GM19395 (cell line): Measurements from ENCODE around the gene BTNL2.
"Not testable (repeated sequence)": the region's sequence is repeated elsewhere in the genome, so short reads cannot be mapped to it uniquely, and the experiment has no call there.

ENCODE experiments used
- ATAC-seq: cut with Tn5 transposase; IDR thresholded peaks from one replicate; pipeline ENCODE4 v1.9.1; 2021; ENCODE audit warnings: mild to moderate bottlenecking, moderate library complexity; ENCODE audit not compliant: unreplicated experiment

BTNL2 gene

DNA sequence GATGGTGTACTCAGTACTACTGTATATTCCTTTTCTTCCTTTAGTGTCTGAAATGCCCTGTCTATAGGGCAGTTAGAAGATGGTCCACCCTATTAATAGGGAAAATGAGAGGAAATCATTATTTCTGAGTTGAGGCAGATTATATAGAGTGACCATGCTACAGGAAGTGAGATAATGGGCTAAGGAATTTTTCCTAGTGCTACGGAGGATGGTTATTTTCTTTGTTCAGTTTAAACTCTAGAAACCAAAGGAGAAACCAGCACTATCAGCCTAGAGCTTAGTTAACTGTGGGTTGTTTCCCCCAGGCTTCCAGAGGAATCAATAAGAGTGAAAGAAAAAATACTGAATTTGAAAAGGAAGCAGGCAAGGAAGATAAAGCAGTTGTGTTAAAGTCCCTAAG, 35.8 kb downstream of the BTNL2 start:
- no peak for ATAC-seq

GRCh38 chr6:32370505-32370904, 36.5 kb downstream of the BTNL2 start:
- no peak for ATAC-seq

DNA sequence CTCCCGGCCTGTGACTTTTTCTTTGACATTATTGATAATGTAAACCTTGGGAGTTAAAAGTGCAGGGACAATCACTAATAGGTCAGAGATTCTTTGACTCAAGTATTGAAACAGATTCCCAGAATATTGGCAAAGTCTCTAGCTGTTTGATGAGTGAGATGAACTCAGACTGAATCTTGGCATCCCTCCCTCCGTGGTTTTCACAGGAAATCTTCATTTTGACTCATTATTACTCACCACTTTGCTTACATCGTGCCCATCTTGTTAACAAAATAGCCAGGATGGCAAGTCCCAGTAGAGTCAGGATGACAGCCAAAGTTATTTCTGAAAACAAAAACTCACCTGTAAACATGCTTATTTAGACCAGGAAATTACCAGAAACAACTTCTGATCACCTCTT, 37.3 kb downstream of the BTNL2 start:
- ATAC-seq: no peak

DNA sequence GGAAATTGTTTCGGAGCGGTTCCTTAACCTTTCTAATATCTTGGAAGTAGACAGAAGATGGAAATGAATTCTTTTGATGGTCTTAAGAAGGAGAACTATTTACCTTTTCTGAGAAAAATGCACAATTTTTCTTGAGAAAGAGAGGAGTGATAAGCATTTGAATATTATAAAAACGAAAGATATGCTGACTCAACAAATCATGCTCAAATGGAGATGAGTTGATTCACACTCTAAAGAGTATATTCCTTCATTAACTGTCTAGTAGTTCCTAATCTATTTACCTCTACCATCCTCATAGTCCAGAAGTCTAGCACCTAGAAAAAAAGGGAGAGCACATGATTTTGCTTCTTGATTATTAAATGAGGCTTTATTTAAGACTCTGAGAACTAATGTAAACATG, 39.3 kb downstream of the BTNL2 start:
- ATAC-seq: no peak

DNA sequence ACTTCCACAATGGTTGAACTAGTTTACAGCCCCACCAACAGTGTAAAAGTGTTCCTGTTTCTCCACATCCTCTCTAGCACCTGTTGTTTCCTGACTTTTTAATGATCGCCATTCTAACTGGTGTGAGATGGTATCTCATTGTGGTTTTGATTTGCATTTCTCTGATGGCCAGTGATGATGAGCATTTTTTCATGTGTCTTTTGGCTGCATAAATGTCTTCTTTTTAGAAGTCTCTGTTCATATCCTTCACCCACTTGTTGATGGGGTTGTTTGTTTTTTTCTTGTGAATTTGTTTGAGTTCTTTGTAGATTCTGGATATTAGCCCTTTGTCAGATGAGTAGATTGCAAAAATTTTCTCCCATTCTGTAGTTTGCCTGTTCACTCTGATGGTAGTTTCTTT, 47.8 kb downstream of the BTNL2 start:
- not testable (repeated sequence) for ATAC-seq

DNA sequence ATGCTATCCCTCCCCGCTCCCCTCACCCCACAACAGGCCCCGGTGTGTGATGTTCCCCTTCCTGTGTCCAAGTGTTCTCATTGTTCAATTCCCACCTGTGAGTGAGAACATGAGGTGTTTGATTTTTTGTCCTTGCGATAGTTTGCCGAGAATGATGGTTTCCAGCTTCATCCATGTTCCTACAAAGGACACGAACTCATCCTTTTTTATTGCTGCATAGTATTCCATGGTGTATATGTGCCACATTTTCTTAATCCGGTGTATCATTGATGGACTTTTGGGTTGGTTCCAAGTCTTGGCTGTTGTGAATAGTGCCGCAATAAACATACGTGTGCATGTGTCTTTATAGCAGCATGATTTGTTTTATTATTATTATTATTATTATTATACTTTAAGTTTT, 48.4 kb downstream of the BTNL2 start:
- ATAC-seq: not testable (repeated sequence)

- no peak for ATAC-seq
Measured at GRCh38 chr6:32355018-32355417, 52.0 kb downstream of the BTNL2 start.

DNA sequence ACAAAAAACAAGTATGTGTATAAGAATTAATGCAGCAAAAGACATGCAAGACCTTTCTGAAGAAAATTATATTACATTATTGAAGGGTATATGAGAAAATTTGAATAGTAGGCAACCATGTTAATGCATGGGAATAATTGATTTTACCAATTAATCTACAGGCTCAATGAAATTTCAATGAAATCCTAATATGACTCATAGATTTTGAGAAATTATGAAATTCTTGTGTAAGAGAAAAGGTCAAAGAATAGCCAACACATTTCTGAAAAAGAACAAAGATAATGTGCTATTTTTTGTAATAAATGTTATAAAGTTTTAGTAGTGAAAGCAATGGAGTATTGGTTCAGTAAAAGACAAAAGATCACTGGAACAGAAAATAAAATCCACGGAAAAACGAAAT, 53.6 kb downstream of the BTNL2 start:
- ATAC-seq: no peak
